ENCODE results near the gene PLP2.

The PLP2 gene

DNA sequence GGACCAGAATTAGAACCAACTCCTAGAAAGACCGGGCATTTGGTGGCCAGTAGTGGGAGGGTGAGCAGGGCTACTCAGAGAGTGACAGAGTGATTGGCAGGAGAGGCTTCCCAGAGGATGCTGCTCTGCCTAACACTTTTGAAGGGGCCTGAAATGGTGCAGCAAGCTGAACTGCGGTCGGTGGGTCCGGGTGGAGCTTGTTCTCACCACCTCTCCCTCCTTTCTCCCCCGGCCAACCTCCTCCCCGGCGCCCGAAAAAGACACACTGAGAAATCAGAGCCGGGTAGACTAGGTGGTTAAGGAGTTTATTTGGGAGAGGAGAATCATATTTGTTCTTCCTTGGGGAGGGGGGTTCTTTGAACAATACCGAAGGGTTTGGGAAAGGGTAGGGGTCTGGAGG is 15.8 kb downstream of the PLP2 start:
- no peak for DNase-seq

GRCh38 chrX:49188468-49189076 is 16.9 kb downstream of the PLP2 start:
- DNase-seq = no peak

DNA sequence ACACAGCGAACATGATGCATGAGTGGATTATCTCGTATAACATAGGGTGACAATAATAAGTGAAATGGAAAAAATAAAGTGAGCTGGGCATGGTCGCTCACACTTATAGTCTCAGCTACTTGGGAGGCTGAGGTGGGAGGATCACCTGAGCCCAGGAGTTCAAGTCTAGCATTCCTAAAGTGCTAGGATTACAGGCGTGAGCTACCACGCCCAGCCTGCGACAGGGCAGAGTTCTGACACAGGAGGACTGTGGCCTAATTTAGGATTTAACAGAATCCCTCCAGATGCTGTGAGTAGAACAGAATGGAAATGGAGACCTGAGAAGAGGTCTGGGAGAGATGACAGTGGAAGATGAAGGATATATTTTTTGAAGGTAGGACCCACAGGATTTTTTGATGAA is 17.9 kb downstream of the PLP2 start:
- DNase-seq = no peak

GRCh38 chrX:49190821-49191573 is 19.3 kb downstream of the PLP2 start:
- DNase-seq = peak; percentile 90 to 97

- DNase-seq = no peak
These were observed 19.9 kb downstream of the PLP2 start for GRCh38 chrX:49191574-49192011.

DNA sequence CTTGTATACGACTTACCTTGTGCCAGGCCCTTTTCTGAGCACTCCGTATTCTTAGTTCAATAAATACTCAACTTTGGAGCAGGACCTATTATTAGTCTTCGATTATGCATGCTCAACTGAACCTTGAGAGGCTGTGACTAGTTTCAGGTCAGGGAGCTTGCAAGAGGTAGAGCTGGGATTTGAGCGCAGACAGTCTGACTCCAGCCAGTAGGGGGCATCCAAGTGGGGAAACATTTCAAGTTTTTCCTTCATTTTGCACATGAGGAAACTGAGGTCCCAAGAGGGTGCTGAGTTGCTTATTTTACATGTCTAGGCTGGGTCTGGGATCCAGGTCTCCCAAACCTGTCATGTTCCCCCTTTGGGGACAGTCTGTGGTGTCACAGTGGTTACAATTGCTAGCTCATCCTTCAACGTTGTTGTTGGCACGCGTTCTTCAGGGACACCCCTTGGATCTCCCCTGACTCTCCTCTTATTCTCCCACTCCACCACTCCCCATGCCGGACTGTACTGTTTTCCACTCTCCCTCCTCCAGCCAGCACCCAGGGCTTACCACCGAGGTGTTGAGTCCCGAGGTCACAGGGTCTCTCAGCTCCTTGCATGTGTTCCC is 21.1 kb downstream of the PLP2 start:
- DNase-seq = peak in 1 of 2 donors; percentile 45

GRCh38 chrX:49193542-49193964 is 21.9 kb downstream of the PLP2 start:
- no peak for DNase-seq

- no peak for DNase-seq
These were observed 25.9 kb downstream of the PLP2 start for GRCh38 chrX:49197543-49198087.

- no peak for DNase-seq
These were observed 27.0 kb downstream of the PLP2 start for GRCh38 chrX:49198540-49199314.

DNA sequence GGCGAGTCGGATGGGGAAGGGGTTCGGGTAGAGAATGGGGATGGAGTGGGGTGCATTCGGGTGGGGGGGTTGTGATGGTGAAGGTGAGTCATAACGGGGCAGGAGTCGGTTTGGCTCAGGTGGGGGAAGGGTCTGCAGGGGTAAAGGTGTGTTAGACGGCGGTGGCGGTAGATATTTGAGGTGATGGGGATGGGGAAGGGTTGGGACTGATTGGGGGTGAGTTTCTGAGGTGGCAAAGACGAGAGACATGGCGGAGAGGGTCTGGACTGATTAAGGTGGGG is 27.6 kb downstream of the PLP2 start:
- DNase-seq = no peak

- DNase-seq = peak; percentile 67 to 71
These were observed 28.4 kb downstream of the PLP2 start, which contains the start of gene SYP for GRCh38 chrX:49199906-49200771. Gene SYP (minus strand): TSS chrX:49200193. CDS start chrX:49200186, 7 bp downstream.

- no peak for DNase-seq
These were observed 30.3 kb downstream of the PLP2 start for GRCh38 chrX:49202022-49202421.

- no peak for DNase-seq
These were observed 31.8 kb downstream of the PLP2 start for GRCh38 chrX:49203536-49203935.

- no peak for DNase-seq
These were observed 32.3 kb downstream of the PLP2 start for GRCh38 chrX:49204017-49204416.

DNA sequence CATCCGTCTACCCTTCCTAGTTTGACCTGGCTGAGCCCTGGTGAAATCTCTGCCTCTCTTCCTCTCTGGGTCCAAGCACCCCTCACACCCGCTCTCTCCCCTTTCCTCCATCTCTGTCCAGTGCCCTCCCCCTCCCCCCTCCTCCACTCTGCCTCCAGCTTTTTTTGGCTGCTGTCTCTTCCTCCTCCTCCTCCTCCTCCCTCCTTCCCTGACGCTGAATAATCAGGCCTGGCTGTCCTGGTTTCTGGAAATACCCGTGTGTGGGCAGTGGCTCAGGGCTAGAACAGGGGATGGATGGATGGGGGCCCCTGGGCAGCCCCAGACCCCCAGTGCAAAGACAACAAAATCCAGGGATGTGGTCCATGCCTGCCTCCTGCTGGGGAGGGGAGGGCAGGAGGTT is 33.0 kb downstream of the PLP2 start:
- no peak for DNase-seq

DNA sequence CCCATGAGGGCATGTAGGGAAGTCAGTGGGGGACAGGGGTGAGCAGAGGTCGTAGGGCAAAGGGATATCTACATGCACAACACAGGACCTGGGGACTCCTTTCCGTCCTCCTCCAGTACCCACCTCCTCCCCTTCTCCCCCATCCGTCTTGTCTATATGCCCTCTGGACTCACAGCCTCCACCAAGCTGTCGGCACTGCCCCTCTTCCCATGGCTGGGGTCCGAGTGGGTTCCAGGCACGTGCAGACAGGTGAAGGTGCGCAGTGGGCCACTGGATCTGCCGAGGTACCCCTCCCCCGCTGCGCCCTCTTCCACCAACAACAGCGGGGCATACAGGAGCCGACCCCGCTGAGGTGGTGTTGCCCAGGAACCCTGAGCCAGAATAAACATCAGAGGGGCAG is 33.7 kb downstream of the PLP2 start:
- no peak for DNase-seq

DNA sequence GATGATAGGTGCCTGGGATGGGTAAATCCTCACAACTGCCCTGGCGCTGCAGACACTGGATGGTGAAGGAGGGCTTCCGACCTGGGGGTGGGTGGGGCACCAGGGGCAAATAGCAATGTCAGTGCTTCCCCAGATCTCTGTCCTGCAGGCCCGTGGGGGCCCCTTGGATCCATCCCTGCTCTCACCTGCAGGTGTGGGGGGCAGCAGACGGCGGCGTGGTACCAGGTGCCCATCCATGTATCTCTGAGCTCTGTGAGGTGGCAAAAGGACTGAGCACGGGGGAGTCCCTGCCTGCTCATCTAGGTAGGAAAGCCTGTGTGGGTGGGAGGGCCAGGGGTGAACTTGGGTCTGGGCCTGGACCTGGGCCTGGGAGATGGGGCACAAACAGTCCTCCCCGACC is 34.8 kb downstream of the PLP2 start:
- DNase-seq = no peak

DNA sequence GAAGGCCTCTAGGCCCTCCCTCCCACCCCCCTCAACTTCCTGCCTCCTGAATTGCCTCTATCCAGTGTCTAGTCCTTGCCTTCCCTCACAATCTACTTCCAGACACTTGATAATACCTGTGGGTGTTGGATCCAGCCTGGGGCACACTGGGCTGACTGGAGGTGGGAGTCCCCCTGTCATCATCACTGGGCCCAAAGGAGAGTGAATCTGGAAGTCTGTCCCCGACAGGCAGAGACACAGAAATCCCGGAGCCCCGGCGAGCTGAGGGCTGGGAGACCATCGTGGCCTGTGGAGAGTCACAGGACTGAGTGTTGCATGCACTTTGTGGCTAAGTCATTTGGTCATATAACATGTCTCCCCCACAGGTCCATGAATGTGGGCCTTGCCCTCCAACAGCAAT is 36.7 kb downstream of the PLP2 start:
- DNase-seq = no peak

DNA sequence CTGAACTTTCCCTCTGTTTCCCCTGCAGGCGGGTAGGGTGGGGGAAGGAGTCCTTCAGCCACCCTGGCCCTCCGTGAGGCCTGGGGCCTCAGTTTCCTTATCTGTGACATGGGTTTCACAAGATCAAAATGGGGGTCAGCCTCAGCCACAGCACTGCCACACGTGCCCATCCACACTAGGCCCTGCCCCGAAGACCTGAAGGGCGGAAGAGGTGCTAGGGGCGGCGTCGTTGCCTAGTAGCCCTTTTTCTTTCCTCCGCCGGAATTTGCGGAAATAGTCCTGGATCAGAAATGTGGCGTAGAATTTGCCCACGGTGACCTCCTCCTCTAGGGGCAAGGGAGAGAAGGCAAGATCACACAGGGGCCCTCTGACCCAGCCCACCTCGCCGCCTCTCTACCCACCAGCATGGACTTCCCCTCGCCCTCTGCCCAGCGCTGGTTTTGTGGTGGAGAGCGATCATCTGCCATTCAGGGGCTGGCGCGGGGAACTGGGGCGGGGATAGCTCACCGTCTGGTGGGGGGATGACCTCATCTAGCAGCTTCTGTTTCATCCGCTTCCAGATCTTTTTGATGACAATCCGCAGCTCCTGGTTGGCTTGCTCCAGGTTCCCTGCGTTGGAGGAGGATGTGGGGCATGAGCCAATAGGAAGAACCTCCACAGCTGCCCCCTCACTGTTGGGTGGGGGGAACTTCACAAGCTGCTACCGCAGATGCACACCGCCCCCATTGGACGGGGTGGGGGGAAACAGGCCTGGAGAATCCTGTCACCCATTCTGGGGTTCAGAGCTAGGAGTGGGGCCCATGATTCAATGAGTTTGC is 37.9 kb downstream of the PLP2 start:
- DNase-seq = peak in 1 of 2 donors; percentile 61

- DNase-seq = no peak
These were observed 38.7 kb downstream of the PLP2 start for GRCh38 chrX:49210406-49210805.

DNA sequence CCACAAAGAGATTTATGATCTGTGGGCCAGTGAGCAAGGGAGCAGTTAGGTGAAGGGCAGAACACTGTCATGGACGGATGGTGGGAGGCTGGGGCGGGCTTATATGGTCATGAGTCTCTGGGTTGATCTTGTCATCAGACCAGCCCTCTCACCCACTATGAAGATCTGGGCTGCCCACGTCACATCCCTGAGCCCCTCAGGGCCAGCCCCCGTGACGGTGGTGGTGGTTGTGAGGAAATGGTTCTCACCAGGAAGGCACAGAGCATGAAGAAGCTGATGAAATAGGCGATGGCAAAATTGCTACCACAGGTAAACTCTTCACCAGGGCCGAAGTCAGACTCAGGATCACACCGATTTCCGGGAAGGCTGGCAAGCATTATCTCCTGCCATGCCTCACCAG is 39.4 kb downstream of the PLP2 start:
- DNase-seq = no peak
